Spleen (tissue), 11 donors: ENCODE results near the gene EGLN3. TPM values are rescaled to one million over a fixed set of nuclear protein-coding genes. Genes with fewer than 3 reads are reported as not detected.

Experiments used
- DNase-seq: peaks from one replicate; pipeline ENCODE4 v3.0.0-alpha.2; 2020
- H3K27ac ChIP-seq, 8 donors: fragments of 200-600 bp; sonication (generic) in 7 of 8; 1 replicate in 4 of 8; 2 replicates in 4 of 8; pipeline versions ENCODE4 v1.5.0 to v1.8.0; 2016 to 2021; ENCODE audit warnings: inconsistent platforms in 4 of 8, mild to moderate bottlenecking in 4 of 8, moderate library complexity in 1 of 8
- H3K27me3 ChIP-seq, 7 donors: fragments of 200-600 bp; sonication (generic) in 6 of 7; replicated peaks in 1 of 7; 1 replicate in 4 of 7; 2 replicates in 3 of 7; pipeline versions ENCODE4 v1.5.0 to v1.8.0; 2016 to 2021; ENCODE audit warnings: inconsistent platforms in 3 of 7, mild to moderate bottlenecking in 1 of 7
- H3K36me3 ChIP-seq, 6 donors: fragments of 200-600 bp; sonication (generic) in 5 of 6; 1 replicate in 4 of 6; 2 replicates in 2 of 6; pipeline versions ENCODE4 v1.5.0 to v1.8.0; 2016 to 2021; ENCODE audit warnings: inconsistent platforms in 2 of 6
- H3K4me1 ChIP-seq, 6 donors: fragments of 200-600 bp; sonication (generic) in 5 of 6; 1 replicate in 3 of 6; 2 replicates in 3 of 6; pipeline versions ENCODE4 v1.5.0 to v1.8.0; 2016 to 2021; ENCODE audit warnings: inconsistent platforms in 3 of 6
- H3K4me3 ChIP-seq, 8 donors: fragments of 200-600 bp; sonication (generic) in 7 of 8; 1 replicate in 4 of 8; 2 replicates in 4 of 8; pipeline versions ENCODE4 v1.5.0 to v1.8.0; 2016 to 2021; ENCODE audit warnings: inconsistent platforms in 4 of 8, mild to moderate bottlenecking in 4 of 8, moderate library complexity in 2 of 8
- H3K9me3 ChIP-seq, 8 donors: fragments of 200-600 bp; sonication (generic) in 7 of 8; 1 replicate in 4 of 8; 2 replicates in 4 of 8; pipeline versions ENCODE4 v1.5.0 to v1.8.0; 2016 to 2021; ENCODE audit warnings: inconsistent platforms in 4 of 8
- POLR2A ChIP-seq, 3 donors: fragments of 450-650 bp; IDR thresholded peaks; one replicate each; pipeline ENCODE4 v1.5.1; 2017; ENCODE audit warnings: antibody characterized with exemption in 3 of 3, mild to moderate bottlenecking in 1 of 3
- POLR2AphosphoS5 ChIP-seq, 3 donors: sonication (generic); formaldehyde crosslinking; IDR thresholded peaks; one replicate each; pipeline ENCODE4 v1.5.1; 2017; ENCODE audit warnings: antibody characterized with exemption in 3 of 3
- WGBS, 5 donors: extraction: QIAGEN DNeasy Blood & Tissue Kit in 3 of 5; methylation state at CpG; one replicate each; pipeline versions ENCODE4 v1.1.5 to v1.1.7; 2013 to 2018; 5-methylcytosine and 5-hydroxymethylcytosine counted together
- intact Hi-C: fragments of 100-400 bp; cut with DNase I; formaldehyde crosslinking; loops from one replicate; pipeline ENCODE4 v1.15.0; 2023; ENCODE audit warnings: low total_unique reads
- polyA plus RNA-seq, 3 donors: library from polyadenylated mRNA; stranded (reverse); fragments of 200-250 nt; gene quantifications; one replicate each; pipeline ENCODE4 v1.2.1, GENCODE V29; 2013
- total RNA-seq, 7 donors: library from RNA; depleted of rRNA in 3 of 7; stranded (reverse); fragments of >200 nt in 3 of 7; fragmentation: NEBNext Ultra II Directional in 4 of 7; extraction: Animal tissue kit (Norgen Biotek cat#: 25700) in 4 of 7; gene quantifications; one replicate each; pipeline versions ENCODE4 v1.1.0 to v1.2.1, GENCODE V29; 2016 to 2021
- TF ChIP-seq, protein P1 (sequence below), 11 experiments: fragments of 200-600 bp in 7 of 11; fragments of 450-650 bp in 4 of 11; sonication (generic) in 4 of 11; IDR thresholded peaks in 8 of 11; conservative IDR thresholded peaks in 3 of 11; 1 replicate in 7 of 11; 2 replicates in 4 of 11; pipeline versions ENCODE4 v1.4.0 to v1.8.0; 2016 to 2021; ENCODE audit warnings: antibody characterized with exemption in 11 of 11, inconsistent platforms in 4 of 11, mild to moderate bottlenecking in 1 of 11
- donor health status: healthy with polysubstance abuse.
- donor health status: DM: no; HTN: no; CAD: no; lungs with moderate emphysema.
- donor health status: DM: no; HTN: no; CAD: no.
- donor health status: Bipolar disorder and iron deficiency.
- donor health status: healthy.
- donor health status: DM: no; HTN: no; CAD: no.
- donor health status: DM: yes; HTN: yes; CAD: no.

Gene EGLN3
- total and polyA plus RNA-seq, 10 donors, result 4.0 to 21.5 (median 7.8) TPM

DNA sequence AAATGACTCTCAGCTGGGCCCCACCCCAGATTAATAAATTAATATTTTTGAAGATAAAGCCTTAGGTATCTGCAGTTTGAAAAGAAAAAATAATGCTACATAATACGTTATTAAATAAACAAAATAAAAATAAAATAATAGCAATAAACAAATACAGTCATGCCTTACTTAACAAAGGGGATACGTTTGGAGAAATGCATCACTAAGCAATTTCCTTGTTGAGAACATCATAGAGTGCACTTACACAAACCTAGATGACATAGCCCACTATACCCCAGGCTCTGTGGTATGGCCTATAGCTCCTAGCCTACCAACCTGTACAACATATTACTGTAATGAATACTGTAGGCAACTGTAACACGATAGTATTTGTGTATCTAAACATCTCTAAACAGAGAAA lies 7.1 kb upstream of the EGLN3 start:
- Histone ChIP-seq H3K4me3 (no peak overlapping the region), H3K36me3 (no peaks in the 10 kb centered on the region), H3K4me1 (no peaks in the 10 kb centered on the region), H3K27me3 (peaks cover 0 to 17% (median 0%) of the 10 kb centered on the region in 7 donors), H3K27ac (no peak overlapping the region), H3K9me3 (peaks cover 0 to 4% (median 0%) of the 10 kb centered on the region in 8 donors)
- intact Hi-C loops, result no loop called here
- 61 to 85% (median 66%) methylated on average over 3 of the region's 3 CpGs for WGBS, 5 donors
- TF ChIP-seq, protein P1, sequence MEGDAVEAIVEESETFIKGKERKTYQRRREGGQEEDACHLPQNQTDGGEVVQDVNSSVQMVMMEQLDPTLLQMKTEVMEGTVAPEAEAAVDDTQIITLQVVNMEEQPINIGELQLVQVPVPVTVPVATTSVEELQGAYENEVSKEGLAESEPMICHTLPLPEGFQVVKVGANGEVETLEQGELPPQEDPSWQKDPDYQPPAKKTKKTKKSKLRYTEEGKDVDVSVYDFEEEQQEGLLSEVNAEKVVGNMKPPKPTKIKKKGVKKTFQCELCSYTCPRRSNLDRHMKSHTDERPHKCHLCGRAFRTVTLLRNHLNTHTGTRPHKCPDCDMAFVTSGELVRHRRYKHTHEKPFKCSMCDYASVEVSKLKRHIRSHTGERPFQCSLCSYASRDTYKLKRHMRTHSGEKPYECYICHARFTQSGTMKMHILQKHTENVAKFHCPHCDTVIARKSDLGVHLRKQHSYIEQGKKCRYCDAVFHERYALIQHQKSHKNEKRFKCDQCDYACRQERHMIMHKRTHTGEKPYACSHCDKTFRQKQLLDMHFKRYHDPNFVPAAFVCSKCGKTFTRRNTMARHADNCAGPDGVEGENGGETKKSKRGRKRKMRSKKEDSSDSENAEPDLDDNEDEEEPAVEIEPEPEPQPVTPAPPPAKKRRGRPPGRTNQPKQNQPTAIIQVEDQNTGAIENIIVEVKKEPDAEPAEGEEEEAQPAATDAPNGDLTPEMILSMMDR (IDR thresholded peaks at IDR 0.05 in 8 of 11, conservative IDR thresholded peaks at IDR 0.05 in 3 of 11), result no peak
- no peak for TF ChIP-seq POLR2AphosphoS5 (IDR thresholded peaks at IDR 0.05)
- DNase-seq, result no peak

GRCh38 chr14:33957299-33957698 lies 6.4 kb upstream of the EGLN3 start:
- TF ChIP-seq POLR2AphosphoS5 (IDR thresholded peaks at IDR 0.05) (no peak), POLR2A (IDR thresholded peaks at IDR 0.05) (no peak)
- TF ChIP-seq, protein P1 (IDR thresholded peaks at IDR 0.05 in 8 of 11, conservative IDR thresholded peaks at IDR 0.05 in 3 of 11), result no peak
- Histone ChIP-seq H3K27ac (no peak overlapping the region), H3K36me3 (no peaks in the 10 kb centered on the region), H3K4me1 (no peaks in the 10 kb centered on the region), H3K27me3 (peaks cover 0 to 24% (median 0%) of the 10 kb centered on the region in 7 donors), H3K4me3 (no peak overlapping the region), H3K9me3 (peaks cover 0 to under 1% (median 0%) of the 10 kb centered on the region in 8 donors)
- WGBS, 5 donors, result 80 to 90% (median 85%) methylated on average over 6 of the region's 6 CpGs
- intact Hi-C loops, result no loop called here
- no peak for DNase-seq

DNA sequence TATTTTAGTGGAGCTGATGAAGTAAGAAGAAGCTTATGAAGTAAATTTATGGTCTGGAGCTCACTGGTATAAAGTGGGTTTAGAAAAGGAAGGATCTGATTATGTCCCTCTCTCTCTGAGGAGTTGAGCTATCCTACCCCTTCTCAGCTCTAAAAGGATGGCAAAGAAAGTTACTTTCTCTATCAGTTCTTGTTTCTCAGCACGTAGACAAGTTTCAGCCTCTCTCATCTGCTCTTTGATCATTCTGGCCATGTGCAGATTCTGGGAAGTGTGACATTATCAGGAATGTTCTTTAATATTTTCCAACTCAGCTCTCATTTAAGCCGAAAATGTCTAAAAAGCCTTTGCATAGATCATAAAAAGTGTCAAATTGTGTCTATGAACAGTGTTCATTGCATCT lies 5.8 kb upstream of the EGLN3 start:
- no peaks in the 10 kb centered on the region for H3K9me3 ChIP-seq
- no peak for TF ChIP-seq POLR2A (IDR thresholded peaks at IDR 0.05)
- TF ChIP-seq, protein P1 (IDR thresholded peaks at IDR 0.05 in 8 of 11, conservative IDR thresholded peaks at IDR 0.05 in 3 of 11), result no peak
- TF ChIP-seq POLR2AphosphoS5 (IDR thresholded peaks at IDR 0.05), result no peak
- H3K27ac ChIP-seq, result no peak overlapping the region
- no peak overlapping the region for H3K4me3 ChIP-seq
- DNase-seq, result no peak
- peaks cover 0 to 31% (median 0%) of the 10 kb centered on the region in 7 donors for H3K27me3 ChIP-seq
- intact Hi-C loops, result no loop called here
- peaks cover 0 to 2% (median under 1%) of the 10 kb centered on the region in 6 donors for H3K4me1 ChIP-seq
- H3K36me3 ChIP-seq, result no peaks in the 10 kb centered on the region
- 80 to 88% (median 81%) methylated on average over 2 of the region's 2 CpGs for WGBS, 5 donors

- Histone ChIP-seq H3K27ac (no peak overlapping the region), H3K9me3 (no peaks in the 10 kb centered on the region), H3K4me1 (peaks cover 7 to 25% (median 15%) of the 10 kb centered on the region in 6 donors), H3K27me3 (peaks cover 0 to 45% (median 12%) of the 10 kb centered on the region in 7 donors), H3K4me3 (no peak overlapping the region), H3K36me3 (no peaks in the 10 kb centered on the region)
- intact Hi-C loops, result no loop called here
- no peak for DNase-seq
- WGBS, 5 donors, result 68 to 86% (median 76%) methylated on average over 3 of the region's 3 CpGs
- no peak for TF ChIP-seq POLR2A (IDR thresholded peaks at IDR 0.05)
Measured at GRCh38 chr14:33954016-33954598, 3.2 kb upstream of the EGLN3 start.
